Measurements from ENCODE around the gene TMTC4. TPM values are rescaled to one million over a fixed set of nuclear protein-coding genes. Genes with fewer than 3 reads are reported as not detected.
"Not testable (repeated sequence)": the region's sequence is repeated elsewhere in the genome, so short reads cannot be mapped to it uniquely, and the experiment has no call there.

TMTC4 gene
- total RNA-seq, 4 donors from 2014 or later: 7.5 to 14.1 (median 8.4) TPM

- Histone ChIP-seq H3K4me3 (no peak overlapping the region), H3K27me3 (no peaks in the 10 kb centered on the region), H3K36me3 (no peaks in the 10 kb centered on the region), H3K4me1 (no peaks in the 10 kb centered on the region), H3K9me3 (no peaks in the 10 kb centered on the region), H3K27ac (no peak overlapping the region)
- 28 to 42% methylated on average over 1 to 2 of the region's 2 CpGs for WGBS, 2 donors
- no peak for DNase-seq
- TF ChIP-seq CTCF (IDR thresholded peaks at IDR 0.05) (no peak), POLR2A (IDR thresholded peaks at IDR 0.05) (no peak)
- intact Hi-C loops (cut with DNase I): no loop called here
These were observed 39.9 kb upstream of the TMTC4 start for GRCh38 chr13:100714478-100714877.

GRCh38 chr13:100710176-100710575 is 35.6 kb upstream of the TMTC4 start:
- 93% methylated on average over 5 of the region's 5 CpGs for WGBS, 2 donors
- no peak for DNase-seq
- Histone ChIP-seq H3K9me3 (no peaks in the 10 kb centered on the region), H3K36me3 (no peaks in the 10 kb centered on the region), H3K27me3 (no peaks in the 10 kb centered on the region), H3K4me1 (no peaks in the 10 kb centered on the region), H3K4me3 (no peak overlapping the region), H3K27ac (no peak overlapping the region)
- intact Hi-C loops (cut with DNase I): no loop called here
- no peak for TF ChIP-seq CTCF (IDR thresholded peaks at IDR 0.05)
- no peak for TF ChIP-seq POLR2A (IDR thresholded peaks at IDR 0.05)

GRCh38 chr13:100707818-100708740 is 33.5 kb upstream of the TMTC4 start:
- 74 to 78% methylated on average over 12 of the region's 12 CpGs for WGBS, 2 donors
- no peaks in the 10 kb centered on the region for H3K4me1 ChIP-seq
- no peaks in the 10 kb centered on the region for H3K27me3 ChIP-seq
- TF ChIP-seq CTCF (IDR thresholded peaks at IDR 0.05) (no peak), POLR2A (IDR thresholded peaks at IDR 0.05) (no peak)
- intact Hi-C loops (cut with DNase I): no loop called here
- no peak overlapping the region for H3K27ac ChIP-seq
- H3K4me3 ChIP-seq: no peak overlapping the region
- H3K36me3 ChIP-seq: no peaks in the 10 kb centered on the region
- no peaks in the 10 kb centered on the region for H3K9me3 ChIP-seq
- DNase-seq: no peak

- peak overlapping the region in 1 of 4 donors; percentile 5 for H3K4me3 ChIP-seq
- H3K4me1 ChIP-seq; H3K27me3 ChIP-seq; H3K27ac ChIP-seq; H3K9me3 ChIP-seq; H3K36me3 ChIP-seq; intact Hi-C loops (cut with DNase I); DNase-seq: not testable (repeated sequence)
- no CpG with 5 or more reads among the region's 16 CpGs for WGBS, 2 donors
These were observed 23.7 kb upstream of the TMTC4 start for GRCh38 chr13:100698331-100698730.

- DNase-seq: no peak
- Histone ChIP-seq H3K4me3 (no peak overlapping the region), H3K9me3 (peaks cover 0 to 2% (median 0%) of the 10 kb centered on the region in 3 donors), H3K27me3 (peaks cover 0 to 7% (median 0%) of the 10 kb centered on the region in 4 donors), H3K27ac (no peak overlapping the region), H3K4me1 (no peaks in the 10 kb centered on the region), H3K36me3 (no peaks in the 10 kb centered on the region)
- TF ChIP-seq POLR2A (IDR thresholded peaks at IDR 0.05) (no peak), CTCF (IDR thresholded peaks at IDR 0.05) (no peak)
- intact Hi-C loops (cut with DNase I): no loop called here
- WGBS, 2 donors: 70 to 96% methylated on average over 2 of the region's 2 CpGs
These were observed 20.8 kb upstream of the TMTC4 start for GRCh38 chr13:100695509-100695773.
